IMR-90 (cell line): Measurements from ENCODE around the gene SHROOM3. TPM values are rescaled to one million over a fixed set of nuclear protein-coding genes. Genes with fewer than 3 reads are reported as not detected.

Experiments used
- ATAC-seq: fragments of 200-7000 bp; cut with Tn5 transposase; 2 replicates; pipeline ENCODE4 v1.9.1; 2020; ENCODE audit warnings: low read depth, mild to moderate bottlenecking, moderate library complexity
- BruUV-seq: library from RNA; stranded (reverse); fragments of 400-500 nt; replicated peaks from 2 replicates; lab custom pipeline; 2021; lab: Mats Ljungman, UMichigan
- CTCF ChIA-PET: fragments of 300-600 bp; formaldehyde crosslinking; extraction: SDS; loops from one replicate; lab custom pipeline; 2021; ENCODE audit warnings: antibody characterized with exemption; lab: Yijun Ruan, JAX
- POLR2A ChIA-PET: fragments of 300-600 bp; sonication (Branson Sonifier 250); formaldehyde crosslinking; loops from one replicate; lab custom pipeline; 2022; ENCODE audit warnings: antibody characterized with exemption; ENCODE audit not compliant: unreplicated experiment; lab: Charles Lee
- DNase-seq: peaks from one replicate; pipeline ENCODE4 v3.0.0; 2013
- H2AFZ ChIP-seq: replicated peaks from 2 replicates; pipeline ENCODE3; 2013; ENCODE audit warnings: low read length, mild to moderate bottlenecking; ENCODE audit not compliant: poor library complexity
- H2AK5ac ChIP-seq: 2 replicates; pipeline ENCODE4 v1.6.1; 2013; ENCODE audit warnings: low read depth, low read length, inconsistent platforms
- H2AK9ac ChIP-seq: replicated peaks from 2 replicates; pipeline ENCODE3; 2013; ENCODE audit warnings: mild to moderate bottlenecking, low read depth, low read length, moderate library complexity; ENCODE audit not compliant: poor library complexity
- H2BK120ac ChIP-seq: 2 replicates; pipeline ENCODE4 v1.6.1; 2013; ENCODE audit warnings: low read depth, low read length, inconsistent platforms
- H2BK15ac ChIP-seq: 3 replicates; pipeline ENCODE4 v1.6.1; 2013; ENCODE audit warnings: low read depth, low read length, inconsistent platforms
- H2BK20ac ChIP-seq: 2 replicates; pipeline ENCODE4 v1.6.1; 2013; ENCODE audit warnings: low read depth, mild to moderate bottlenecking, inconsistent platforms, low read length, moderate library complexity
- H2BK5ac ChIP-seq: 2 replicates; pipeline ENCODE4 v1.6.1; 2013; ENCODE audit warnings: mild to moderate bottlenecking, low read depth, low read length, inconsistent platforms; ENCODE audit not compliant: poor library complexity, severe bottlenecking
- H3K14ac ChIP-seq: replicated peaks from 2 replicates; pipeline ENCODE4 v1.6.1; 2013; ENCODE audit warnings: low read depth, low read length, inconsistent platforms
- H3K18ac ChIP-seq: 2 replicates; pipeline ENCODE4 v1.6.1; 2013; ENCODE audit warnings: low read depth, low read length, control low read depth
- H3K23ac ChIP-seq: 2 replicates; pipeline ENCODE4 v1.6.1; 2013; ENCODE audit warnings: low read depth, low read length, inconsistent platforms
- H3K27ac ChIP-seq: 2 replicates; pipeline ENCODE4 v1.5.1; 2013; ENCODE audit warnings: mild to moderate bottlenecking, control low read depth, low read length; ENCODE audit not compliant: insufficient read depth
- H3K27me3 ChIP-seq: 2 replicates; pipeline ENCODE4 v1.6.1; 2013; ENCODE audit warnings: low read length; ENCODE audit not compliant: control insufficient read depth, insufficient read depth
- H3K36me3 ChIP-seq: 2 replicates; pipeline ENCODE4 v1.6.1; 2013; ENCODE audit warnings: low read length, mixed read lengths; ENCODE audit not compliant: control insufficient read depth, insufficient read depth
- H3K4ac ChIP-seq: 2 replicates; pipeline ENCODE4 v1.6.1; 2013; ENCODE audit warnings: low read depth, low read length, inconsistent platforms
- H3K4me1 ChIP-seq: 2 replicates; pipeline ENCODE4 v1.6.1; 2013; ENCODE audit warnings: low read length, mixed read lengths; ENCODE audit not compliant: control insufficient read depth, insufficient read depth
- H3K4me2 ChIP-seq: 2 replicates; pipeline ENCODE4 v1.6.1; 2013; ENCODE audit warnings: low read depth, mild to moderate bottlenecking, control low read depth, low read length, moderate library complexity
- H3K4me3 ChIP-seq: 2 replicates; pipeline ENCODE4 v1.5.1; 2013; ENCODE audit warnings: low read depth, mild to moderate bottlenecking, control low read depth, low read length, moderate library complexity; ENCODE audit not compliant: insufficient read depth
- H3K56ac ChIP-seq: 2 replicates; pipeline ENCODE4 v1.6.1; 2013; ENCODE audit warnings: low read length, inconsistent platforms; ENCODE audit not compliant: insufficient read depth; ENCODE audit errors: extremely low read depth
- H3K79me1 ChIP-seq, 2 experiments: 2 replicates each; pipeline ENCODE4 v1.6.1; 2013; ENCODE audit warnings: low read length in 2 of 2, inconsistent platforms in 1 of 2, low read depth in 1 of 2
- H3K9ac ChIP-seq: 2 replicates; pipeline ENCODE4 v1.6.1; 2013; ENCODE audit warnings: low read depth, low read length, control low read depth
- H3K9me1 ChIP-seq: 2 replicates; pipeline ENCODE4 v1.6.1; 2013; ENCODE audit warnings: low read length, inconsistent platforms; ENCODE audit not compliant: insufficient read depth
- H3K9me3 ChIP-seq: 2 replicates; pipeline ENCODE4 v1.6.1; 2013; ENCODE audit warnings: low read length; ENCODE audit not compliant: control insufficient read depth, insufficient read depth
- H4K20me1 ChIP-seq: 2 replicates; pipeline ENCODE4 v1.6.1; 2013; ENCODE audit warnings: low read length, inconsistent platforms; ENCODE audit not compliant: insufficient read depth
- H4K5ac ChIP-seq: 2 replicates; pipeline ENCODE4 v1.6.1; 2013; ENCODE audit warnings: mild to moderate bottlenecking, low read depth, low read length, control low read depth
- H4K8ac ChIP-seq, 2 experiments: 2 replicates each; pipeline ENCODE4 v1.6.1; 2013; ENCODE audit warnings: low read depth in 2 of 2, low read length in 2 of 2, control low read depth in 1 of 2, inconsistent platforms in 1 of 2
- H4K91ac ChIP-seq: 2 replicates; pipeline ENCODE4 v1.6.1; 2013; ENCODE audit warnings: low read depth, low read length, inconsistent platforms; ENCODE audit not compliant: insufficient read depth
- CHD1 ChIP-seq: IDR thresholded peaks from 2 replicates; pipeline ENCODE4 v1.6.1; 2012; ENCODE audit warnings: low read depth, low read length, improper control_type of control experiment
- FOS ChIP-seq: fragments of 150-350 bp; IDR thresholded peaks from 2 replicates; pipeline ENCODE4 v1.6.1; 2016; ENCODE audit warnings: low read depth, low read length
- MAFK ChIP-seq: IDR thresholded peaks from 2 replicates; pipeline ENCODE4 v1.6.1; 2012; ENCODE audit warnings: low read depth, low read length, improper control_type of control experiment
- MAZ ChIP-seq: IDR thresholded peaks from 2 replicates; pipeline ENCODE4 v1.6.1; 2012; ENCODE audit warnings: low read depth, mild to moderate bottlenecking, low read length, improper control_type of control experiment, moderate library complexity, borderline replicate concordance
- MXI1 ChIP-seq: IDR thresholded peaks from 2 replicates; pipeline ENCODE4 v1.6.1; 2012; ENCODE audit warnings: low read depth, mild to moderate bottlenecking, low read length, moderate library complexity, borderline replicate concordance
- NFE2L2 ChIP-seq: fragments of 150-350 bp; IDR thresholded peaks from 2 replicates; pipeline ENCODE4 v1.6.1; 2016; ENCODE audit warnings: low read depth, mild to moderate bottlenecking, low read length
- RAD21 ChIP-seq: IDR thresholded peaks from 2 replicates; pipeline ENCODE4 v1.6.1; 2012; ENCODE audit warnings: low read length, improper control_type of control experiment
- RCOR1 ChIP-seq: IDR thresholded peaks from 2 replicates; pipeline ENCODE4 v1.6.1; 2012; ENCODE audit warnings: mild to moderate bottlenecking, low read length, improper control_type of control experiment; ENCODE audit not compliant: insufficient replicate concordance
- RFX5 ChIP-seq: IDR thresholded peaks from 2 replicates; pipeline ENCODE4 v1.8.0; 2012; ENCODE audit warnings: low read depth, mild to moderate bottlenecking, low read length, moderate library complexity
- SMC3 ChIP-seq: fragments of 150-350 bp; IDR thresholded peaks from 2 replicates; pipeline ENCODE4 v1.6.1; 2016; ENCODE audit warnings: low read depth, mild to moderate bottlenecking, antibody characterized with exemption, low read length, moderate library complexity
- WGBS, 2 experiments: methylation state at CpG; one replicate each; pipeline versions ENCODE4 v1.1.5 to v1.1.7; 2013; ENCODE audit warnings: missing lambda C conversion rate in 2 of 2; ENCODE audit not compliant: insufficient read length in 1 of 2; ENCODE audit errors: extremely low coverage in 2 of 2; 5-methylcytosine and 5-hydroxymethylcytosine counted together
- dilution Hi-C: fragments of 300-500 bp; cut with HindIII; formaldehyde crosslinking; loops from one replicate; pipeline ENCODE4 v1.14.3; 2018; ENCODE audit warnings: low sequenced_read_pairs; ENCODE audit not compliant: unreplicated experiment
- in situ Hi-C: fragments of 300-500 bp; cut with MboI; formaldehyde crosslinking; loops from 3 replicates; pipeline ENCODE4 v1.14.3; 2019; ENCODE audit warnings: low sequenced_read_pairs, inconsistent platforms, mixed read lengths
- intact Hi-C: fragments of 100-400 bp; cut with micrococcal nuclease; formaldehyde crosslinking; loops from 2 replicates; pipeline ENCODE4 v1.10.0; 2022
- polyA plus RNA-seq, 3 experiments: library from polyadenylated mRNA; depleted of rRNA; stranded (reverse); fragments of >200 nt; gene quantifications; 2 replicates each; pipeline ENCODE4 v1.2.3, GENCODE V29; 2012; ENCODE audit warnings: low replicate concordance in 1 of 3
- total RNA-seq: library from RNA; depleted of rRNA; stranded (reverse); fragments of >200 nt; gene quantifications from 2 replicates; pipeline ENCODE4 v1.2.3, GENCODE V29; 2012
- TF ChIP-seq, protein P1 (sequence below): conservative IDR thresholded peaks from 2 replicates; pipeline ENCODE4 v1.5.1; 2012; ENCODE audit warnings: mild to moderate bottlenecking, low read depth, low read length, improper control_type of control experiment
- TF ChIP-seq, protein P2 (sequence below): fragments of 150-350 bp; IDR thresholded peaks from 2 replicates; pipeline ENCODE4 v1.6.1; 2016; ENCODE audit warnings: low read depth, mild to moderate bottlenecking, low read length, moderate library complexity, borderline replicate concordance
- TF ChIP-seq, protein P3 (sequence below): fragments of 150-350 bp; IDR thresholded peaks from 2 replicates; pipeline ENCODE4 v1.6.1; 2017; ENCODE audit warnings: mild to moderate bottlenecking, antibody characterized with exemption, low read length, low read depth

Gene SHROOM3
- total and polyA plus RNA-seq, 2 of the 4 experiments (the other 2 are of a cell fraction) = 10.8 to 19.5 TPM

GRCh38 chr4:76527666-76528065, 92.6 kb downstream of the SHROOM3 start:
- dilution Hi-C loops (no loop called here), intact Hi-C loops (no loop called here), in situ Hi-C loops (no loop called here)
- no peak overlapping the region for H3K9ac ChIP-seq
- H3K27me3 ChIP-seq = no peaks in the 10 kb centered on the region
- 83% methylated on average over 2 of the region's 5 CpGs; no CpG with 5 or more reads in 1 of the 2 experiments for WGBS, 2 experiments
- no peak overlapping the region for H2AK5ac ChIP-seq
- POLR2A ChIA-PET = no interaction called here
- H3K36me3 ChIP-seq = no peaks in the 10 kb centered on the region
- H4K5ac ChIP-seq = no peak overlapping the region
- CTCF ChIA-PET = no interaction called here
- H3K18ac ChIP-seq = no peak overlapping the region
- no peaks in the 10 kb centered on the region for H3K9me1 ChIP-seq
- no peak overlapping the region for H3K27ac ChIP-seq
- peaks cover 2% of the 10 kb centered on the region; the same call in 1 of the 2 replicates for H3K4me1 ChIP-seq
- no peak overlapping the region for H2BK20ac ChIP-seq
- no peak for DNase-seq
- H2AK9ac ChIP-seq = no peak overlapping the region
- no peak for ATAC-seq
- H4K91ac ChIP-seq = no peak overlapping the region
- H3K4me3 ChIP-seq = no peak overlapping the region
- peak overlapping the region; percentile 53; the same call in 1 of the 3 replicates for H2BK15ac ChIP-seq
- no peaks in the 10 kb centered on the region for H3K79me1 ChIP-seq
- no TSS peak for BruUV-seq
- H3K4ac ChIP-seq = no peak overlapping the region
- no peaks in the 10 kb centered on the region for H3K9me3 ChIP-seq
- no peak overlapping the region for H3K23ac ChIP-seq
- H4K8ac ChIP-seq = no peak overlapping the region
- H3K14ac ChIP-seq = no peak overlapping the region
- no peak overlapping the region for H3K56ac ChIP-seq
- H2BK120ac ChIP-seq = no peak overlapping the region
- TF ChIP-seq, protein P1, sequence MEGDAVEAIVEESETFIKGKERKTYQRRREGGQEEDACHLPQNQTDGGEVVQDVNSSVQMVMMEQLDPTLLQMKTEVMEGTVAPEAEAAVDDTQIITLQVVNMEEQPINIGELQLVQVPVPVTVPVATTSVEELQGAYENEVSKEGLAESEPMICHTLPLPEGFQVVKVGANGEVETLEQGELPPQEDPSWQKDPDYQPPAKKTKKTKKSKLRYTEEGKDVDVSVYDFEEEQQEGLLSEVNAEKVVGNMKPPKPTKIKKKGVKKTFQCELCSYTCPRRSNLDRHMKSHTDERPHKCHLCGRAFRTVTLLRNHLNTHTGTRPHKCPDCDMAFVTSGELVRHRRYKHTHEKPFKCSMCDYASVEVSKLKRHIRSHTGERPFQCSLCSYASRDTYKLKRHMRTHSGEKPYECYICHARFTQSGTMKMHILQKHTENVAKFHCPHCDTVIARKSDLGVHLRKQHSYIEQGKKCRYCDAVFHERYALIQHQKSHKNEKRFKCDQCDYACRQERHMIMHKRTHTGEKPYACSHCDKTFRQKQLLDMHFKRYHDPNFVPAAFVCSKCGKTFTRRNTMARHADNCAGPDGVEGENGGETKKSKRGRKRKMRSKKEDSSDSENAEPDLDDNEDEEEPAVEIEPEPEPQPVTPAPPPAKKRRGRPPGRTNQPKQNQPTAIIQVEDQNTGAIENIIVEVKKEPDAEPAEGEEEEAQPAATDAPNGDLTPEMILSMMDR = no peak
- TF ChIP-seq CHD1 (no peak), RCOR1 (no peak), NFE2L2 (no peak), MXI1 (no peak), RAD21 (no peak), SMC3 (no peak), MAFK (no peak), FOS (no peak), RFX5 (no peak), MAZ (no peak)
- TF ChIP-seq, protein P2, sequence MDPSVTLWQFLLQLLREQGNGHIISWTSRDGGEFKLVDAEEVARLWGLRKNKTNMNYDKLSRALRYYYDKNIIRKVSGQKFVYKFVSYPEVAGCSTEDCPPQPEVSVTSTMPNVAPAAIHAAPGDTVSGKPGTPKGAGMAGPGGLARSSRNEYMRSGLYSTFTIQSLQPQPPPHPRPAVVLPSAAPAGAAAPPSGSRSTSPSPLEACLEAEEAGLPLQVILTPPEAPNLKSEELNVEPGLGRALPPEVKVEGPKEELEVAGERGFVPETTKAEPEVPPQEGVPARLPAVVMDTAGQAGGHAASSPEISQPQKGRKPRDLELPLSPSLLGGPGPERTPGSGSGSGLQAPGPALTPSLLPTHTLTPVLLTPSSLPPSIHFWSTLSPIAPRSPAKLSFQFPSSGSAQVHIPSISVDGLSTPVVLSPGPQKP = no peak
- TF ChIP-seq, protein P3, sequence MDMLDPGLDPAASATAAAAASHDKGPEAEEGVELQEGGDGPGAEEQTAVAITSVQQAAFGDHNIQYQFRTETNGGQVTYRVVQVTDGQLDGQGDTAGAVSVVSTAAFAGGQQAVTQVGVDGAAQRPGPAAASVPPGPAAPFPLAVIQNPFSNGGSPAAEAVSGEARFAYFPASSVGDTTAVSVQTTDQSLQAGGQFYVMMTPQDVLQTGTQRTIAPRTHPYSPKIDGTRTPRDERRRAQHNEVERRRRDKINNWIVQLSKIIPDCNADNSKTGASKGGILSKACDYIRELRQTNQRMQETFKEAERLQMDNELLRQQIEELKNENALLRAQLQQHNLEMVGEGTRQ = no peak
- H2AFZ ChIP-seq = no peak overlapping the region
- no peak overlapping the region for H2BK5ac ChIP-seq
- H3K4me2 ChIP-seq = no peak overlapping the region
- no peaks in the 10 kb centered on the region for H4K20me1 ChIP-seq
